Colonic mucosa (tissue), 4 donors: ENCODE data around the gene DST. TPM values are rescaled to one million over a fixed set of nuclear protein-coding genes. Genes with fewer than 3 reads are reported as not detected.

Experiments used
- DNase-seq: peaks from one replicate; pipeline ENCODE4 v3.0.0-alpha.2; 2020
- H3K27ac ChIP-seq: fragments of 200-600 bp; one replicate; pipeline ENCODE4 v1.8.0; 2021
- H3K27me3 ChIP-seq: fragments of 200-600 bp; one replicate; pipeline ENCODE4 v1.8.0; 2021
- H3K36me3 ChIP-seq: fragments of 200-600 bp; one replicate; pipeline ENCODE4 v1.8.0; 2021
- H3K4me1 ChIP-seq: fragments of 200-600 bp; one replicate; pipeline ENCODE4 v1.8.0; 2021; ENCODE audit warnings: mild to moderate bottlenecking
- H3K4me3 ChIP-seq: fragments of 200-600 bp; one replicate; pipeline ENCODE4 v1.8.0; 2021
- H3K9ac ChIP-seq, 2 donors: one replicate each; pipeline ENCODE4 v1.7.0; 2013; ENCODE audit warnings: control low read depth in 2 of 2, low read depth in 2 of 2, low read length in 2 of 2
- H3K9me3 ChIP-seq: fragments of 200-600 bp; one replicate; pipeline ENCODE4 v1.8.0; 2021
- CTCF ChIP-seq: fragments of 200-600 bp; IDR thresholded peaks from one replicate; pipeline ENCODE4 v1.8.0; 2022; ENCODE audit warnings: antibody characterized with exemption, mild to moderate bottlenecking
- intact Hi-C: fragments of 100-400 bp; cut with DNase I; formaldehyde crosslinking; loops from one replicate; pipeline ENCODE4 v1.14.1; 2022
- total RNA-seq, 2 donors: library from RNA; stranded (reverse); fragmentation: NEBNext Ultra II Directional in 1 of 2; extraction: Animal tissue kit (Norgen Biotek cat#: 25700) in 1 of 2; gene quantifications; one replicate each; pipeline ENCODE4 v1.2.1, GENCODE V29; 2021
- donor health status: healthy.
- donor health status: DM: no; HTN: no; CAD: no.
- donor health status: DM: no; HTN: no; CAD: no.

Gene DST
- total RNA-seq, 2 donors from 2014 or later, result 115 to 197 TPM

- peak overlapping the region; percentile 78 for H3K27ac ChIP-seq
- no peak for TF ChIP-seq CTCF
- peaks cover 13% of the 10 kb centered on the region for H3K4me1 ChIP-seq
- no peak for DNase-seq
- H3K9me3 ChIP-seq, result no peaks in the 10 kb centered on the region
- no peak overlapping the region for H3K4me3 ChIP-seq
- no peak overlapping the region for H3K9ac ChIP-seq
- intact Hi-C loops, result loop anchor here (2.0 kb wide), 1 partner anchor 31 kb away; no protein-coding TSS in a partner anchor
- H3K27me3 ChIP-seq, result no peaks in the 10 kb centered on the region
- H3K36me3 ChIP-seq, result no peaks in the 10 kb centered on the region
These were observed 14.7 kb upstream of the DST start for GRCh38 chr6:56657354-56657753.

GRCh38 chr6:56656466-56656865, 13.8 kb upstream of the DST start:
- H3K36me3 ChIP-seq, result no peaks in the 10 kb centered on the region
- no peaks in the 10 kb centered on the region for H3K9me3 ChIP-seq
- DNase-seq, result no peak
- intact Hi-C loops, result loop anchor here (2.0 kb wide), 1 partner anchor 32 kb away; no protein-coding TSS in a partner anchor
- H3K27ac ChIP-seq, result peak overlapping the region; percentile 78
- TF ChIP-seq CTCF, result no peak
- peaks cover 13% of the 10 kb centered on the region for H3K4me1 ChIP-seq
- no peak overlapping the region for H3K4me3 ChIP-seq
- no peaks in the 10 kb centered on the region for H3K27me3 ChIP-seq
- H3K9ac ChIP-seq, result peak overlapping the region in 1 of 2 donors; percentile 15

GRCh38 chr6:56655996-56656395, 13.3 kb upstream of the DST start:
- no peaks in the 10 kb centered on the region for H3K36me3 ChIP-seq
- peak overlapping the region in 1 of 2 donors; percentile 15 for H3K9ac ChIP-seq
- TF ChIP-seq CTCF, result no peak
- H3K27me3 ChIP-seq, result no peaks in the 10 kb centered on the region
- no peak for DNase-seq
- H3K4me1 ChIP-seq, result peaks cover 13% of the 10 kb centered on the region
- intact Hi-C loops, result loop anchor here (2.0 kb wide), 1 partner anchor 33 kb away; no protein-coding TSS in a partner anchor
- peak overlapping the region; percentile 78 for H3K27ac ChIP-seq
- H3K4me3 ChIP-seq, result no peak overlapping the region
- no peaks in the 10 kb centered on the region for H3K9me3 ChIP-seq

GRCh38 chr6:56655249-56655648, 12.6 kb upstream of the DST start:
- no peak overlapping the region for H3K4me3 ChIP-seq
- H3K9me3 ChIP-seq, result no peaks in the 10 kb centered on the region
- intact Hi-C loops, result no loop called here
- H3K9ac ChIP-seq, result no peak overlapping the region
- peaks cover 13% of the 10 kb centered on the region for H3K4me1 ChIP-seq
- no peaks in the 10 kb centered on the region for H3K27me3 ChIP-seq
- no peak for TF ChIP-seq CTCF
- no peak for DNase-seq
- H3K36me3 ChIP-seq, result no peaks in the 10 kb centered on the region
- H3K27ac ChIP-seq, result peak overlapping the region; percentile 78

GRCh38 chr6:56652994-56653393, 10.3 kb upstream of the DST start:
- TF ChIP-seq CTCF, result no peak
- Histone ChIP-seq H3K27ac (peak overlapping the region; percentile 60), H3K4me3 (no peak overlapping the region), H3K9ac (no peak overlapping the region), H3K36me3 (no peaks in the 10 kb centered on the region), H3K4me1 (peaks cover 19% of the 10 kb centered on the region), H3K27me3 (no peaks in the 10 kb centered on the region), H3K9me3 (no peaks in the 10 kb centered on the region)
- intact Hi-C loops, result loop anchor here (5.0 kb wide), 1 partner anchor 569 kb away; the partner anchor contains the start of gene RAB23
- no peak for DNase-seq
